Prostate gland (tissue), 2 donors: ENCODE results near the gene TCF7L2. TPM values are rescaled to one million over a fixed set of nuclear protein-coding genes. Genes with fewer than 3 reads are reported as not detected.
A peak's percentile ranks its signal among the peaks of the same experiment; 100 is the strongest.

Experiments used
- DNase-seq: peaks from one replicate; pipeline ENCODE4 v3.0.0-alpha.2; 2019; ENCODE audit warnings: low spot score
- H3K27ac ChIP-seq, 2 donors: fragments of 200-600 bp; sonication (generic); 2 replicates each; pipeline ENCODE4 v1.5.1; 2017 to 2019
- H3K27me3 ChIP-seq: fragments of 200-600 bp; sonication (generic); replicated peaks from 2 replicates; pipeline ENCODE4 v1.5.1; 2019; ENCODE audit not compliant: insufficient read depth
- H3K36me3 ChIP-seq, 2 donors: fragments of 200-600 bp; sonication (generic); 1 replicate in 1 of 2; 2 replicates in 1 of 2; pipeline versions ENCODE4 v1.5.1 to v1.8.1; 2017 to 2019
- H3K4me1 ChIP-seq: fragments of 200-600 bp; sonication (generic); replicated peaks from 2 replicates; pipeline ENCODE4 v1.5.1; 2019
- H3K4me3 ChIP-seq, 2 donors: fragments of 200-600 bp; sonication (generic); 2 replicates each; pipeline ENCODE4 v1.5.1; 2017 to 2019
- H3K9me3 ChIP-seq: fragments of 200-600 bp; sonication (generic); 2 replicates; pipeline ENCODE4 v1.5.1; 2017
- CTCF ChIP-seq, 4 experiments: fragments of 200-600 bp in 2 of 4; fragments of 450-650 bp in 2 of 4; sonication (generic) in 2 of 4; IDR thresholded peaks; 1 replicate in 3 of 4; 2 replicates in 1 of 4; pipeline ENCODE4 v1.5.1; 2016 to 2019; ENCODE audit warnings: antibody characterized with exemption in 4 of 4, mild to moderate bottlenecking in 2 of 4, moderate library complexity in 2 of 4
- POLR2A ChIP-seq: fragments of 450-650 bp; IDR thresholded peaks from one replicate; pipeline ENCODE4 v1.6.1; 2016; ENCODE audit warnings: antibody characterized with exemption, mild to moderate bottlenecking
- POLR2AphosphoS5 ChIP-seq: sonication (generic); formaldehyde crosslinking; IDR thresholded peaks from one replicate; pipeline ENCODE4 v1.6.1; 2017; ENCODE audit warnings: antibody characterized with exemption
- WGBS: methylation state at CpG from one replicate; pipeline ENCODE4 v1.1.5; 2018; 5-methylcytosine and 5-hydroxymethylcytosine counted together
- intact Hi-C: fragments of 100-400 bp; cut with DNase I; formaldehyde crosslinking; loops from one replicate; pipeline ENCODE4 v1.14.2; 2022
- total RNA-seq, 2 donors: library from RNA; depleted of rRNA; stranded (reverse); fragments of >200 nt; gene quantifications; one replicate each; pipeline ENCODE4 v1.1.0, GENCODE V29; 2016

The TCF7L2 gene
- total RNA-seq, 2 donors from 2014 or later = 9.8 to 29.8 TPM

DNA sequence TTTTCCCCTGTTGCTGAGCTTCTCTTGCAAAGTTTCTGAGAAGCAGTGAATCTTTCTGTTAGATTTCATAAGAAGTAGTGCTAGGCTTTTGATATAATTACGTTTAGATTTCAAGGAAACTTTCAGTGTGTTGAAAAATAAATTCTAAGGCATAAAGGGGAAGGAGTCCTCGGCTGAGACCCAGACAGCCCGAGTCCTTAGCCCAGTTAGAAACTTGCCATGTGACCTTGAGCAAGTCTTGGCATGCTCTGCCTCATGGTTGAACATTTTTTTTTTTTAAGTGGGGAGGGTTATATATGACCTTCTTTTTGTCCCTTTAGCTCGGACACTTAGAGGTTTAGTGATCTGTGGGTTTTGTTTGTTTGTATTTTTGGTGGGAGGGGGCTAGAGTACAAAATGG, 117.5 kb downstream of the TCF7L2 start:
- no peaks in the 10 kb centered on the region for H3K36me3 ChIP-seq
- H3K9me3 ChIP-seq = no peaks in the 10 kb centered on the region
- H3K27ac ChIP-seq = no peak overlapping the region
- H3K4me1 ChIP-seq = no peaks in the 10 kb centered on the region
- TF ChIP-seq CTCF (IDR thresholded peaks at IDR 0.05) (no peak), POLR2AphosphoS5 (no peak), POLR2A (no peak)
- intact Hi-C loops = no loop called here
- H3K4me3 ChIP-seq = no peak overlapping the region
- H3K27me3 ChIP-seq = no peaks in the 10 kb centered on the region
- no peak for DNase-seq
- 48% methylated on average over 4 of the region's 4 CpGs for WGBS

GRCh38 chr10:113068178-113068890, 118.3 kb downstream of the TCF7L2 start:
- Histone ChIP-seq H3K9me3 (no peaks in the 10 kb centered on the region), H3K27ac (no peak overlapping the region), H3K4me3 (no peak overlapping the region), H3K36me3 (no peaks in the 10 kb centered on the region), H3K4me1 (no peaks in the 10 kb centered on the region), H3K27me3 (no peaks in the 10 kb centered on the region)
- no peak for TF ChIP-seq POLR2A
- TF ChIP-seq CTCF (IDR thresholded peaks at IDR 0.05) = no peak
- no peak for TF ChIP-seq POLR2AphosphoS5
- 95% methylated on average over 13 of the region's 13 CpGs for WGBS
- DNase-seq = no peak
- intact Hi-C loops = no loop called here

DNA sequence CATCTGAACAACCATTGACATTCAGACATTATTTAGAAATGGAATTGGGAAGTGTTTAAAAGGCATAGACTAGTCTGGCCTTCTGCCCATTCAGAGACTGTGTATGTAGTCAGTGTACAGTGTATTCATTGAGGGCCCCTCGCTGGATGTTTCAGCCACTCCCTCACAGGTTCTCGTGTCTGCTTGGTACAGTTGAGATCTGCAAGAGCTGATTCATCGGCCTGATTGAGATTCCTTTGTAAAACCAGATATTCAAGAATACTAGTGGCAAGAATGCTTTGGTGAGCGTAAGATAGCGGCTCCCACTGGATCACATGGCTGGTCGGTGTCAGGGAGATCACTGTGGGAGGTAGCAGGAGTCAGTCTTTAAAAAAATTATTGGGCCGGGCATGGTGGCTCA, 119.5 kb downstream of the TCF7L2 start:
- H3K27ac ChIP-seq = no peak overlapping the region
- no peaks in the 10 kb centered on the region for H3K27me3 ChIP-seq
- H3K4me1 ChIP-seq = no peaks in the 10 kb centered on the region
- intact Hi-C loops = no loop called here
- no peaks in the 10 kb centered on the region for H3K9me3 ChIP-seq
- 72% methylated on average over 7 of the region's 7 CpGs for WGBS
- no peak overlapping the region for H3K4me3 ChIP-seq
- DNase-seq = no peak
- H3K36me3 ChIP-seq = no peaks in the 10 kb centered on the region
- TF ChIP-seq CTCF (IDR thresholded peaks at IDR 0.05) = no peak
- no peak for TF ChIP-seq POLR2A
- TF ChIP-seq POLR2AphosphoS5 = no peak

DNA sequence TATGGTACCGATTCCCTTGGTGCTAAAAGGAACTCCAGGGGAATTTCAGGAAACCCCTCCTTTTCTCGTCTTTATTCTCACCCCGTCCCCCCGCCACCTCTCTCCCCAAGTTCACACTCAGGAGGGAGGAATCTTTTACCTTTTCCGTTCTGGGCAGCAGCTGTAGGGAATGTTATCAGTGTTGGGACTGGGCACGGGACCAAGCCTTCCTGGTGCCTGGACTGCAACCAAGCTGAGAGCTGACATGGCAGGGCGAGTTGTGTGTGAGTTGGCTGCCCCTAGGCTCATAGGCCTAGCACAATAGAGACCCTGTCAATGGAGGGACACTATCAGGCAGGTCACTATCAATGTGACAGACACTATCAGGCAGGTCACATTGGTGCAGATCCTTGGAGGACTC, 121.4 kb downstream of the TCF7L2 start:
- no peaks in the 10 kb centered on the region for H3K9me3 ChIP-seq
- intact Hi-C loops = no loop called here
- peak; percentile 55 for DNase-seq
- no peak overlapping the region for H3K27ac ChIP-seq
- no peaks in the 10 kb centered on the region for H3K4me1 ChIP-seq
- no peaks in the 10 kb centered on the region for H3K27me3 ChIP-seq
- no peak overlapping the region for H3K4me3 ChIP-seq
- 24% methylated on average over 7 of the region's 7 CpGs for WGBS
- no peak for TF ChIP-seq POLR2AphosphoS5
- TF ChIP-seq POLR2A = no peak
- TF ChIP-seq CTCF (IDR thresholded peaks at IDR 0.05) = no peak
- no peaks in the 10 kb centered on the region for H3K36me3 ChIP-seq

- no peak for DNase-seq
- intact Hi-C loops = no loop called here
- Histone ChIP-seq H3K36me3 (no peaks in the 10 kb centered on the region), H3K4me3 (no peak overlapping the region), H3K9me3 (no peaks in the 10 kb centered on the region), H3K27ac (no peak overlapping the region), H3K4me1 (no peaks in the 10 kb centered on the region), H3K27me3 (no peaks in the 10 kb centered on the region)
- 42% methylated on average over 22 of the region's 23 CpGs for WGBS
- TF ChIP-seq CTCF (IDR thresholded peaks at IDR 0.05) (no peak), POLR2AphosphoS5 (no peak), POLR2A (no peak)
Measured at GRCh38 chr10:113073549-113074189, 123.6 kb downstream of the TCF7L2 start.
